Right renal cortex interstitium (tissue), 3 donors: ENCODE results near the gene SEM1. TPM values are rescaled to one million over a fixed set of nuclear protein-coding genes. Genes with fewer than 3 reads are reported as not detected.
"Not testable (repeated sequence)": the region's sequence is repeated elsewhere in the genome, so short reads cannot be mapped to it uniquely, and the experiment has no call there.

Source experiments
- DNase-seq, 3 donors: peaks; one replicate each; pipeline ENCODE4 v3.0.0-alpha.2; 2013; ENCODE audit warnings: low read depth in 3 of 3, low spot score in 2 of 3
- polyA plus RNA-seq, 3 donors: library from polyadenylated mRNA; unstranded; fragments of 120-200 nt; gene quantifications; one replicate each; pipeline ENCODE4 v1.2.1, GENCODE V29; 2013; ENCODE audit not compliant: insufficient read length in 3 of 3

Gene SEM1
- polyA plus RNA-seq, 3 donors, result 238 to 250 (median 250) TPM

GRCh38 chr7:96665689-96666088 lies 44.0 kb downstream of the SEM1 start:
- DNase-seq, result no peak

DNA sequence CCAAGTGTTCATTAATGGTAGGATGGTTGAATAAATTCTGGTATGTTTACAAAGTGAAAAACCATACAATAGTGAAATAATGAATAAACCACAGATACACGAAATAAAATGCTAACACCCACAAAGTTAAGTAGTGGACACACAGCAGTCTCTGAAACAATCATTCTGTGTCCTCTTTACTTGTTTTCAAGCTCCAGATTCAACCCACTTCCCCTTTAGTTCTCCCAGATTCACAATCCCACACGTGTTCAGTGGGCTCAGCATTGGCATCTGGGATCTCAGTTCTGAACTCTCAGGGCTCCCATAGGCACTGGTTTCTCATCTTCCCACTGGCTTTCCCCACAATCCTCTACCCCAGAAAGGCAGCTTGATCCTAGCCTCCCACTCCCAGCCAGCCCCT lies 44.9 kb downstream of the SEM1 start:
- no peak for DNase-seq

- no peak for DNase-seq
These were observed 45.7 kb downstream of the SEM1 start for GRCh38 chr7:96663871-96664445.

- DNase-seq, result no peak
These were observed 46.2 kb downstream of the SEM1 start for GRCh38 chr7:96663457-96663856.

DNA sequence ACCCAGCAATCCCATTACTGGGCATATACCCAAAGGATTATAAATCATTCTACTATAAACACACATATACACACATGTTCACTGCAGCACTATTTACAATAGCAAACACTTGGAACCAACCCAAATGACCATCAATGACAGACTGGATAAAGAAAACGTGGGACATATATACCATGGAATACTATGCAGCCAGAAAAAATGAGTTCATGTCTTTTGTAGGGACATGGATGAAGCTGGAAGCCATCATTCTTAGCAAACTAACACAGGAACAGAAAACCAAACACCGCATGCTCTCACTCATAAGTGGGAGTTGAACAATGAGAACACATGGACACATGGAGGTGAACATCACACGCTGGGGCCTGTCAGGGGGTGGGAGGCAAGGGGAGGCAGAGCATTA lies 47.5 kb downstream of the SEM1 start:
- DNase-seq, result not testable (repeated sequence)

DNA sequence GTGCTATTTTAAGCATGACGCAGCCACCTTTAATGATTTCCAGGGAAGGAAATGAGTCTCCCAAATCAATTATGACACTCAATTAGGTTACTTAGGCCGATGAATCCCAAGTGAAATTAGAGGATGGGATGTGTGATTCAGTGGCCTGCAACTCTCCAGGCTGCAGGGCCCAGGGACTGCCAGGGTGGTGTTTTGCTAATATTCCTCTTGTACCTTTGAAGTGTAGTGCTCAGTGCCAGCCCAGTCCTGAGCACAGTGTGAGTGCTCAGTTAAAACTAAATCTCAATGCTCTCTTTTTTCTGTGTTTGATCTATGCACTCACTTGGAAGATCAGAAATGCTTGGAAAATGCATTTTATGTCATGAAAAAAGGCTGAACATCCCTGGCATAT lies 51.6 kb downstream of the SEM1 start:
- no peak for DNase-seq

DNA sequence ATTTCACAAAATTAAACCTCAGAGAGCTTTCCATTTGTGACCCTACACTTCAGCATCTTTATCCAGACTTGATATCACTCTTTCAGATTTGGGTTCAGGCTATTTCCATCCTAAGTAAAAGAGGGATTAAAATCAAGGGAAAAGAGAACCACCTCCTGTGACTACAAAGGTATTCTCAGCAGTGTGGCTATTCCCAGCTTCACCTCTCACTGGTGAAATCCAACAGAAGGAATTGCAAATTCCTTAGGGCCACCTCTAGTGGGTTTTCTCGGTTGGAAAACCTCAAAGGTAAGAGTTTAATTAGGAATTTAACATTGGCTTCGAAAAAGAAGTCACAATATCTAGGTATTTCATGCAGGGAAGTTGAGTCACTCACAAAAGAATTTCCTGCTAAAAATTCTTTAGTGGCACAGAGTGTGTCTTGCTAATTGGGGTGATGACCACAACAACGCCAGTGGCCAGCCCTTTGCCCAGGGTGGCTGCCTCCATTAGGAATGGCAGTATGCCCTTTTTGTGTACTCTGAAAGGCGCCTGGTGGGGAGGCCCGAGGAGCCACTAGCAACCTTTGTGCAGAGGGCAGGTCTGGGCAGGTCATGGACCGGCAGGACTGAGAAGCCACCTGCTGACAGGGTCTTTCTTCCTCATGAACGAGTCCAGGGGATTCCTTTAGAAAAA lies 52.2 kb downstream of the SEM1 start:
- no peak for DNase-seq

- no peak for DNase-seq
These were observed 53.7 kb downstream of the SEM1 start for GRCh38 chr7:96655956-96656355.

DNA sequence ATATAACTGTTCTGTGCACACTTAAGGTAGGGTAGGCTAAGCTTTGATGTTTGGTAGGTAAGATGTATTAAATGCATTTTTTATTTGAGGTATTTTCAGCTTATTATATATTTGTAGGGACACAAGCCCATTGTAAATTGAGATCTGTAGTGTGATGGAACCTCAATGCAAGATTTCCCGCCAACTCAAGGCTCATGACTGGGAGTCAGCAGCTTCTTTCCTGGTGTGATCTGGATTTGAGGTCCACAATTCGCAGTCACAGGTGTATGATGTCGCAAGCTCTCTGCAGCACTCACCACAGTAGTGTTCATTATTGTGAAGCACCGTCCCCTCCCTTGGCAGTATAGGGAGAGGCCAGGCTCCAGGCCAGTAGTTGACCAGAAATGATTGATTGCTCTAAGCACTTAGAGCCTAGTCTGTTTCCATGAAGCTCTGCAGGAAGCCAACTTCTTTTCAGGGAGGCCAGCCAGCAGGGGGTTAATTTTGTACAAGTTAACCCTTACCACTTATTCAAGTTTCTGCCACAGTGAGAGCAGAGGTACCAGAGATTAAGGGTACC lies 54.9 kb downstream of the SEM1 start:
- no peak for DNase-seq

- no peak for DNase-seq
These were observed 59.7 kb downstream of the SEM1 start for GRCh38 chr7:96649981-96650380.

DNA sequence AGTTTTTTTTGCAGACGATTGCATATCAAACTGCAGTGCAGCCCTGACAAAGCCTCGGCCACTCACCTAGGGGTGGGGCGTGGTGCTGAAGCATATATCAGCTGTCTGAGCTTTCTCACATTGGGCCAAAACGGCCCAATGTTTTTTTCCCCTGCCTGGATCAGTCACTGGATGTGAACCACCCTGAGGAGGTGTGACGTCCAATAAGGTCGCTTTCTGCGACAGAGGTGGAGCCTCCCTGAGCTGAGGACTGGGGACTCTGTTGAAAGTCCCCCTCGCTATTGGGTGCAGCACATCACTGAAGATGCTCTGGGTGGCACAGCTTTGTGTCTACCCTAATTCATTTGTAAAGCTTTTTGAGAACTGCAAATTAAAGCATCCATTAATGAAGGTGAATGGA lies 60.9 kb downstream of the SEM1 start:
- DNase-seq, result no peak

DNA sequence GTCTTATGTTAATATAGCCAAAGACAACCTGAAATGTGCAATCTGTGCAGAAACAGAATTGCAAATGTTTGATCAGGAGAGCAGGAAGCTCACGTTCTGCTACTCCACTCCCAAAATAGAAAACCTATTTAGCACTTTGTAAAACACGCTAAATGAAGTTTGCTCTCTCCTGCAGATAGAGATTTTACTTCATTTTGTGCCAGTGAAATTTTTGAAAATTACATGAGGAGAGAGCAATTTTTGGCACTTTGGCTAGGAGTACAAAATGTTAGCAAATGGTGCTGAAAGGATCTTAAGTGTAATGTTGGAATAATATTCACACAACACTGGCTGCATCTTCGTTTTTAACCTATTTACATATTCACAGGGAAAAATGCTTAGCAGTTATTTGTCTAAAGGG lies 61.9 kb downstream of the SEM1 start:
- DNase-seq, result no peak

GRCh38 chr7:96645084-96645483 lies 64.6 kb downstream of the SEM1 start:
- DNase-seq, result no peak

- DNase-seq, result not testable (repeated sequence)
These were observed 66.2 kb downstream of the SEM1 start for GRCh38 chr7:96643436-96643835.

GRCh38 chr7:96640054-96640453 lies 69.6 kb downstream of the SEM1 start:
- no peak for DNase-seq
